Gastroesophageal sphincter (tissue), 4 donors: Measurements from ENCODE around the gene GABRB3. TPM values are rescaled to one million over a fixed set of nuclear protein-coding genes. Genes with fewer than 3 reads are reported as not detected.
A peak's percentile ranks its signal among the peaks of the same experiment; 100 is the strongest.

Experiments
- ATAC-seq: fragments of 150-250 bp; one replicate; pipeline ENCODE4 v1.9.1; 2016; ENCODE audit warnings: mild to moderate bottlenecking, moderate library complexity
- H3K27ac ChIP-seq, 4 donors: fragments of 200-600 bp; sonication (generic) in 3 of 4; 1 replicate in 3 of 4; 2 replicates in 1 of 4; pipeline ENCODE4 v1.5.1; 2016 to 2019
- H3K27me3 ChIP-seq: fragments of 200-600 bp; sonication (generic); one replicate; pipeline ENCODE4 v1.5.1; 2019
- H3K36me3 ChIP-seq, 2 donors: fragments of 200-600 bp; sonication (generic); one replicate each; pipeline ENCODE4 v1.5.1; 2019; ENCODE audit warnings: control low read depth in 1 of 2
- H3K4me1 ChIP-seq, 3 donors: fragments of 200-600 bp; sonication (generic); 1 replicate in 2 of 3; 2 replicates in 1 of 3; pipeline ENCODE4 v1.5.1; 2016 to 2019; ENCODE audit warnings: control low read depth in 2 of 3
- H3K4me3 ChIP-seq, 2 donors: fragments of 200-600 bp; sonication (generic); one replicate each; pipeline ENCODE4 v1.5.1; 2019; ENCODE audit warnings: mild to moderate bottlenecking in 1 of 2, moderate library complexity in 1 of 2
- H3K9me3 ChIP-seq, 3 donors: fragments of 200-600 bp; sonication (generic); one replicate each; pipeline ENCODE4 v1.5.1; 2017 to 2019; ENCODE audit warnings: control low read depth in 2 of 3
- EP300 ChIP-seq: sonication (generic); formaldehyde crosslinking; IDR thresholded peaks from one replicate; pipeline ENCODE4 v1.6.1; 2017; ENCODE audit warnings: antibody characterized with exemption, mild to moderate bottlenecking
- POLR2A ChIP-seq, 2 donors: fragments of 450-650 bp; IDR thresholded peaks; one replicate each; pipeline ENCODE4 v1.6.1; 2017; ENCODE audit warnings: antibody characterized with exemption in 2 of 2, mild to moderate bottlenecking in 2 of 2, moderate library complexity in 1 of 2
- POLR2AphosphoS5 ChIP-seq: sonication (generic); formaldehyde crosslinking; IDR thresholded peaks from one replicate; pipeline ENCODE4 v1.6.1; 2017; ENCODE audit warnings: antibody characterized with exemption
- WGBS, 2 donors: methylation state at CpG; one replicate each; pipeline ENCODE4 v1.1.5; 2018; ENCODE audit warnings: low coverage in 1 of 2; 5-methylcytosine and 5-hydroxymethylcytosine counted together
- total RNA-seq, 4 donors: library from RNA; depleted of rRNA; stranded (reverse); fragments of >200 nt; gene quantifications; one replicate each; pipeline ENCODE4 v1.1.0, GENCODE V29; 2016
- TF ChIP-seq, protein P1 (sequence below), 4 experiments: fragments of 200-600 bp in 2 of 4; fragments of 450-650 bp in 2 of 4; sonication (generic) in 1 of 4; IDR thresholded peaks; one replicate each; pipeline ENCODE4 v1.5.1; 2017 to 2019; ENCODE audit warnings: antibody characterized with exemption in 4 of 4, mild to moderate bottlenecking in 2 of 4, moderate library complexity in 2 of 4

GABRB3 gene
- total RNA-seq, 4 donors from 2014 or later, result 2.4 to 4.3 (median 3.6) TPM

DNA sequence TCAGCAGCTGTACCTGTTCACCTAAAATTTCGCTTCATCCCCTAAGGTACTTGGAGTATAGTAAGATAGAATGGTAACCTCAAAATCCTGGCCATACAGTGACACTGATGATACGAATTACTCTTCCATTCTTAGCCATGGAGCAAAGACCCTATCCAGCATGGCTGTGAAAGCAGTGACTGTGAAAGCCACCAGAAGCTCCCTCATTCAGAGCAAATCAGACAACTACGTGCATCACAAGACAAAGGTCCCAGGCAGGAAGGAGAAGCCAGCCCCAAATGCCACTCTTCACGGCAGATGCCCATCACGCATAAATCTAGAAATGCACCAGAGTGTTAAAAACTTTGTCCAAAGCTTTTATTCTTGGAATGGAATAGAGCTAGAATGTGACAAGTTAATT lies 99.4 kb downstream of the GABRB3 start:
- 54 to 90% methylated on average over 3 to 5 of the region's 5 CpGs for WGBS, 2 donors
- Histone ChIP-seq H3K36me3 (no peaks in the 10 kb centered on the region), H3K9me3 (no peaks in the 10 kb centered on the region), H3K4me3 (no peak overlapping the region), H3K27ac (no peak overlapping the region), H3K27me3 (no peaks in the 10 kb centered on the region), H3K4me1 (no peaks in the 10 kb centered on the region)
- no peak for ATAC-seq
- no peak for TF ChIP-seq POLR2A (IDR thresholded peaks at IDR 0.05)
- TF ChIP-seq, protein P1, sequence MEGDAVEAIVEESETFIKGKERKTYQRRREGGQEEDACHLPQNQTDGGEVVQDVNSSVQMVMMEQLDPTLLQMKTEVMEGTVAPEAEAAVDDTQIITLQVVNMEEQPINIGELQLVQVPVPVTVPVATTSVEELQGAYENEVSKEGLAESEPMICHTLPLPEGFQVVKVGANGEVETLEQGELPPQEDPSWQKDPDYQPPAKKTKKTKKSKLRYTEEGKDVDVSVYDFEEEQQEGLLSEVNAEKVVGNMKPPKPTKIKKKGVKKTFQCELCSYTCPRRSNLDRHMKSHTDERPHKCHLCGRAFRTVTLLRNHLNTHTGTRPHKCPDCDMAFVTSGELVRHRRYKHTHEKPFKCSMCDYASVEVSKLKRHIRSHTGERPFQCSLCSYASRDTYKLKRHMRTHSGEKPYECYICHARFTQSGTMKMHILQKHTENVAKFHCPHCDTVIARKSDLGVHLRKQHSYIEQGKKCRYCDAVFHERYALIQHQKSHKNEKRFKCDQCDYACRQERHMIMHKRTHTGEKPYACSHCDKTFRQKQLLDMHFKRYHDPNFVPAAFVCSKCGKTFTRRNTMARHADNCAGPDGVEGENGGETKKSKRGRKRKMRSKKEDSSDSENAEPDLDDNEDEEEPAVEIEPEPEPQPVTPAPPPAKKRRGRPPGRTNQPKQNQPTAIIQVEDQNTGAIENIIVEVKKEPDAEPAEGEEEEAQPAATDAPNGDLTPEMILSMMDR (IDR thresholded peaks at IDR 0.05), result no peak
- no peak for TF ChIP-seq EP300
- no peak for TF ChIP-seq POLR2AphosphoS5

DNA sequence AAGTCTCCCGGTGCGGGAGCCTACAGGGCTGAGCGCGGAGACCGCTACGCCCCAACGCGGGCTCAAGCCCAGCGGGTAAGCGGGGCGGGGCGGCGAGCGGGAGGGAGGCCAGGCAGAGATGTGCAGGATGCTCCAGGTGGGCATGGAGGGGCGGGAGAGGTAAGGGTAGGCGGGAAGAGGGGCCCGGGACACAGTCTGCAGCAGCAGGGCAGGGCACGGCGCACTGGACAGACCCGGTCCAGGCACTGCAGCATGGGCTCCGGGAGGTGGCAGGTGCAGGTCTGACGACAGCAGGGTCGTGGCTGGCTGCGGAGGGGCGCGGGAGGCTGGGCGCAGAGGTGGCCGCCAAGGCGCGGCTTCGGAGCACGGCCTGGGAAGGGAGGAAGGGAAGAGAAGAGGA lies 102.8 kb downstream of the GABRB3 start:
- WGBS, 2 donors, result 52 to 90% methylated on average over 2 to 10 of the region's 32 CpGs
- H3K4me1 ChIP-seq, result peaks cover 0 to 26% (median 0%) of the 10 kb centered on the region in 3 donors
- H3K9me3 ChIP-seq, result no peaks in the 10 kb centered on the region
- no peak overlapping the region for H3K27ac ChIP-seq
- ATAC-seq, result no peak
- TF ChIP-seq POLR2A (IDR thresholded peaks at IDR 0.05), result no peak
- TF ChIP-seq, protein P1 (IDR thresholded peaks at IDR 0.05), result no peak
- TF ChIP-seq POLR2AphosphoS5, result no peak
- no peak for TF ChIP-seq EP300
- no peaks in the 10 kb centered on the region for H3K27me3 ChIP-seq
- no peaks in the 10 kb centered on the region for H3K36me3 ChIP-seq
- H3K4me3 ChIP-seq, result no peak overlapping the region

DNA sequence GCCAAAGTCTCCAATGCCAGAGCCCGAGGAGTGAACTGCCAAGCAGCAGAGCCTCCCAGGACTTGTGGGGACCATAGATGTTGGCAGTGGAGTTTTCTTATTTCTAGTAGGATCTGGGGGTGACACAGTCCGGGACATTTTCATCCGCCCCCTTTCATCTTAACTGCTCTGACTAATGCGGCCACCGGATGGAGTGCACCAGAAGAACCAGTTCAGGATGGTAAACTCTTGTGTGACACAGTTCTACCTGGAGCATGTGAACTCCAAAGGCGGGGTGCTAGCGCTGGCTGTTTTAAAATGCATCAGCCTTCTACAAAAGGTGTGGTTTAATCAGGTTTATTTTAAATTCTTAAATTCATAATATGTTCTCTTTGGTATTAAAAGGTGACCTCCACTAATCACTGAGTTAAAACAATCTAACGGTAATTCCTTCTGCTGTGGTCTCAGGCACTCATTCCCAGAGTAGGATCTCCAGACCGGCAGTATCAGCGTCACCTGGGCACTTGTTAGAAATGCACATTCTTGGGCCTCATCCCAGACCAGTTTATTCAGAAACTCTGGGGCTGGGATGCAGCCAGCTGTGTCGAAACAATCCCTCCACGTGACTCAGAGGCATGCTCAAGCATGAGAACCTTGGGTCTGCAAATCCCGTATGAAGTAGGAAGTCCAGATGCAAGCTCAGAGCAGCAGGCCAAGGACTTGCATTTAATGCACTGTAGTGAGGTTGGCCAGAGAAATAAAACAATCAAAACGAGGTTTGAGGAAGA lies 105.5 kb downstream of the GABRB3 start:
- H3K4me1 ChIP-seq, result peaks cover 0 to 26% (median 0%) of the 10 kb centered on the region in 3 donors
- WGBS, 2 donors, result 30 to 60% methylated on average over 3 to 9 of the region's 14 CpGs
- ATAC-seq, result peak; percentile 46
- no peaks in the 10 kb centered on the region for H3K27me3 ChIP-seq
- H3K36me3 ChIP-seq, result no peaks in the 10 kb centered on the region
- no peaks in the 10 kb centered on the region for H3K9me3 ChIP-seq
- no peak overlapping the region for H3K27ac ChIP-seq
- no peak for TF ChIP-seq EP300
- no peak for TF ChIP-seq POLR2A (IDR thresholded peaks at IDR 0.05)
- TF ChIP-seq POLR2AphosphoS5, result no peak
- TF ChIP-seq, protein P1 (IDR thresholded peaks at IDR 0.05), result no peak
- H3K4me3 ChIP-seq, result no peak overlapping the region

DNA sequence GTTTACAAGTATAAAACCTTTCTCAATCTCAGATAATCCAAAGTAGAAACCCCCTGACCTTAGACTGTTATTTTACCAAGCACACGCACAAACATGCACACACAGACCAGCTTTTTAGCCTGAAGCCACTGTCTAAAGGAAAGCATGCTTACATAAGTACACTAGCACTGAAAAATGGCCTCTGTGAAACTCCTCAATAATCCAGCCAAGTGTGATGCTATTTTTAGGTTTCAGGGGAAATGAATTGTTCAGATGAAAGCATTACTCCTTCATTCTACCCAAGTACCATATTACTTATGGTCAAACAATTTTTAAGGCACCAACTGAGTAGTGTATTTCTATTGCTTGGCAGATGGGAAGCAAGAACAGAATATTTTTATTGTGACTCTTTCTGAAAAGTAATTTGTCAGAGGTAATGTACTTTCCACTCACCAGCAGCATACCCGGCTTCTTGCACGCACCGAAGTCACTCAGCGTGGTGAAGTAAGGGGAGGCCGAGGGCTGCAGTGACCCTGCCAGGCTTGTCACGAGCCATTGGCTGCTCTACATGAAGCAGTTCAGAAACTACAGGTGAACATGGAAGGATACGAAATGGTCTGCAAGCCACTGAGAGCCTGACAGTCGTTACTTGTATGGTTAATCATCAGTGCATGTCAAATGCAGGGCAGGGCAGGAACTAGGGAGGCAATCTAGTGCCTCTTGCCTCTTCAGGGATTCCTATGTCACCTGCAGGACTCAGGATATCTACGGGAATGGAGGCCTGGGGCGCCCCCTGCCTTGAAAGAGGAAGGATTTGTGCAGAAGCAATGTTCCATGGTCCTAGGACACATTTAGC lies 106.7 kb downstream of the GABRB3 start:
- Histone ChIP-seq H3K27ac (peak overlapping the region in 2 of 4 donors; percentile 22 to 56), H3K36me3 (no peaks in the 10 kb centered on the region), H3K9me3 (no peaks in the 10 kb centered on the region), H3K4me1 (peaks cover 0 to 26% (median 0%) of the 10 kb centered on the region in 3 donors), H3K27me3 (no peaks in the 10 kb centered on the region), H3K4me3 (no peak overlapping the region)
- TF ChIP-seq EP300 (no peak), POLR2AphosphoS5 (peak; percentile 28)
- TF ChIP-seq, protein P1 (IDR thresholded peaks at IDR 0.05), result no peak
- ATAC-seq, result peak; percentile 28
- 24 to 46% methylated on average over 3 to 7 of the region's 11 CpGs for WGBS, 2 donors
